K562 (cell line): ENCODE data around the gene HRCT1. TPM values are rescaled to one million over a fixed set of nuclear protein-coding genes. Genes with fewer than 3 reads are reported as not detected.
A peak's percentile ranks its signal among the peaks of the same experiment; 100 is the strongest.

Source experiments
- ATAC-seq: fragments of 200-7000 bp; cut with Tn5 transposase; 3 replicates; pipeline ENCODE4 v1.9.1; 2020; ENCODE audit warnings: moderate library complexity
- BruUV-seq: library from RNA; stranded (reverse); fragments of 400-500 nt; replicated peaks from 2 replicates; lab custom pipeline; 2021; lab: Mats Ljungman, UMichigan
- CTCF ChIA-PET: fragments of 300-600 bp; formaldehyde crosslinking; extraction: SDS; loops from one replicate; lab custom pipeline; 2021; ENCODE audit warnings: low intra/inter-chr PET ratio; lab: Yijun Ruan, JAX
- POLR2A ChIA-PET: fragments of 300-600, 350-650 bp; sonication (Branson Sonifier 250); formaldehyde crosslinking; extraction: SDS; loops from one replicate; lab custom pipeline; 2021; ENCODE audit warnings: antibody characterized with exemption, inconsistent platforms; lab: Yijun Ruan, JAX
- DNase-seq, 4 experiments: peaks; one replicate each; pipeline versions ENCODE4 v3.0.0 to v3.0.0-alpha.2; 2011 to 2018; ENCODE audit warnings: low spot score in 3 of 4, mixed read lengths in 3 of 4; ENCODE audit errors: extremely low read depth in 1 of 4
- FAIRE-seq: peaks from 2 replicates; lab custom pipeline; 2011; peaks lifted over from hg19 to GRCh38; lab: Jason Lieb, UNC
- H2AFZ ChIP-seq: 2 replicates; pipeline ENCODE4 v1.6.0; 2011; ENCODE audit warnings: low read depth, low read length, control low read depth, inconsistent platforms
- H3K27ac ChIP-seq: fragments of 200-600 bp; 3 replicates; pipeline ENCODE4 v1.8.0; 2011; ENCODE audit warnings: low read depth, mild to moderate bottlenecking, control low read depth, inconsistent platforms, low read length, moderate library complexity, mixed read lengths; ENCODE audit errors: extremely low read depth
- H3K27me3 ChIP-seq, 2 experiments: fragments of 300-600 bp in 1 of 2; 2 replicates in 1 of 2; 3 replicates in 1 of 2; pipeline versions ENCODE4 v1.6.0 to v1.8.0; 2011; ENCODE audit warnings: inconsistent platforms in 2 of 2, low read length in 2 of 2, mild to moderate bottlenecking in 1 of 2, mixed read lengths in 1 of 2, moderate library complexity in 1 of 2; ENCODE audit not compliant: control insufficient read depth in 2 of 2, insufficient read depth in 2 of 2
- H3K36me3 ChIP-seq: fragments of 300-600 bp; 3 replicates; pipeline ENCODE4 v1.8.0; 2011; ENCODE audit warnings: mild to moderate bottlenecking, low read length, inconsistent platforms; ENCODE audit not compliant: control insufficient read depth, insufficient read depth
- H3K4me1 ChIP-seq, 2 experiments: fragments of 200-600 bp in 1 of 2; replicated peaks in 1 of 2; 2 replicates in 1 of 2; 3 replicates in 1 of 2; pipeline versions ENCODE4 v1.5.1 to v1.8.0; 2011; ENCODE audit warnings: inconsistent platforms in 2 of 2, low read length in 2 of 2, mild to moderate bottlenecking in 1 of 2, mixed read lengths in 1 of 2, moderate library complexity in 1 of 2; ENCODE audit not compliant: control insufficient read depth in 2 of 2, insufficient read depth in 2 of 2
- H3K4me2 ChIP-seq: 2 replicates; pipeline ENCODE4 v1.6.1; 2011; ENCODE audit warnings: low read length, control low read depth, inconsistent platforms, mixed read lengths; ENCODE audit not compliant: insufficient read depth
- H3K4me3 ChIP-seq: fragments of 200-600 bp; sonication (generic), shearing (Covaris generic); 2 replicates; pipeline ENCODE4 v1.5.1; 2016; ENCODE audit warnings: control low read depth, inconsistent platforms
- H3K79me2 ChIP-seq: fragments of 200-600 bp; 3 replicates; pipeline ENCODE4 v1.8.0; 2011; ENCODE audit warnings: low read length, inconsistent platforms; ENCODE audit not compliant: control insufficient read depth, insufficient read depth
- H3K9ac ChIP-seq, 2 experiments: 2 replicates each; pipeline versions ENCODE4 v1.6.0 to v1.6.1; 2011; ENCODE audit warnings: low read depth in 2 of 2, low read length in 2 of 2, control low read depth in 1 of 2, inconsistent platforms in 1 of 2, mild to moderate bottlenecking in 1 of 2, mixed read lengths in 1 of 2; ENCODE audit not compliant: insufficient read depth in 1 of 2
- H3K9me1 ChIP-seq: one replicate; pipeline ENCODE4 v1.6.0; 2011; ENCODE audit warnings: inconsistent platforms, mild to moderate bottlenecking, low read length, moderate library complexity; ENCODE audit not compliant: control insufficient read depth, insufficient read depth
- H3K9me3 ChIP-seq: replicated peaks from 2 replicates; pipeline ENCODE4 v1.5.1; 2011; ENCODE audit warnings: low read depth, low read length, inconsistent platforms; ENCODE audit not compliant: control insufficient read depth, insufficient read depth
- H4K20me1 ChIP-seq: replicated peaks from 2 replicates; pipeline ENCODE4 v1.6.1; 2011; ENCODE audit warnings: low read length, inconsistent platforms, mixed read lengths; ENCODE audit not compliant: control insufficient read depth, insufficient read depth
- CREB1 ChIP-seq, 2 experiments: sonication (generic) in 1 of 2; formaldehyde crosslinking in 1 of 2; IDR thresholded peaks; 2 replicates each; pipeline versions ENCODE4 v1.6.1 to v1.8.0; 2012 to 2022; ENCODE audit warnings: inconsistent platforms in 1 of 2, mild to moderate bottlenecking in 1 of 2, missing genetic modification reagents in 1 of 2, moderate library complexity in 1 of 2
- MCM7 ChIP-seq, 2 experiments: fragments of 450-650 bp; IDR thresholded peaks; 2 replicates each; pipeline ENCODE4 v1.6.1; 2016 to 2018
- MLX ChIP-seq, 2 experiments: fragments of 450-650 bp in 1 of 2; sonication (generic) in 1 of 2; formaldehyde crosslinking; conservative IDR thresholded peaks; 2 replicates each; pipeline versions ENCODE4 v1.4.0 to v1.8.1; 2020 to 2022; ENCODE audit warnings: mild to moderate bottlenecking in 1 of 2, missing genetic modification reagents in 1 of 2
- RNF2 ChIP-seq: sonication (generic); IDR thresholded peaks from 2 replicates; pipeline ENCODE4 v1.6.1; 2016
- SMARCA5 ChIP-seq: fragments of 450-650 bp; IDR thresholded peaks from 2 replicates; pipeline ENCODE4 v1.6.1; 2016
- SMC3 ChIP-seq: conservative IDR thresholded peaks from 2 replicates; pipeline ENCODE4 v1.6.1; 2011; ENCODE audit warnings: low read depth, low read length, improper control_type of control experiment; ENCODE audit not compliant: insufficient read depth
- ZNF175 ChIP-seq: fragments of 200-800 bp; sonication (Bioruptor generic); IDR thresholded peaks from 2 replicates; pipeline ENCODE4 v1.6.1; 2016; ENCODE audit warnings: low read depth, mild to moderate bottlenecking, missing genetic modification characterization, missing compliant biosample characterization
- ZNF184 ChIP-seq: sonication (generic); formaldehyde crosslinking; IDR thresholded peaks from 2 replicates; pipeline ENCODE4 v1.5.0; 2020; ENCODE audit warnings: missing genetic modification reagents
- ZNF347 ChIP-seq: fragments of 450-650 bp; formaldehyde crosslinking; IDR thresholded peaks from 2 replicates; pipeline ENCODE4 v1.4.0; 2020; ENCODE audit warnings: low read depth, mild to moderate bottlenecking, moderate library complexity
- ZNF717 ChIP-seq: fragments of 250-450 bp; sonication (Bioruptor Pico); IDR thresholded peaks from 2 replicates; pipeline ENCODE4 v1.5.0; 2021
- WGBS: fragments of 100-300 bp; shearing (Covaris generic); methylation state at CpG from one replicate; pipeline ENCODE4 v1.1.6; 2016; ENCODE audit warnings: low coverage, mixed read lengths; ENCODE audit not compliant: insufficient coverage; ENCODE audit errors: missing lambda C conversion rate; 5-methylcytosine and 5-hydroxymethylcytosine counted together
- in situ Hi-C: fragments of 300-500 bp; cut with MboI; formaldehyde crosslinking; loops from 4 replicates; pipeline ENCODE4 v1.15.0; 2018; ENCODE audit warnings: inconsistent platforms, mixed read lengths
- intact Hi-C: fragments of 100-400 bp; cut with micrococcal nuclease; formaldehyde crosslinking; loops from 2 replicates; pipeline ENCODE4 v1.14.2; 2022
- polyA plus RNA-seq, 8 experiments: library from polyadenylated mRNA; depleted of rRNA in 4 of 8; stranded (reverse) in 5 of 8; unstranded in 3 of 8; fragments of >200 nt; fragmentation: Nextera tagmentation in 2 of 8; fragmentation: Illumina TruSeq in 1 of 8; extraction: Ambion mirVana in 2 of 8; extraction: Trizol in 1 of 8; gene quantifications; 2 replicates each; pipeline versions ENCODE4 v1.2.1 to v1.2.3, GENCODE V29; 2011 to 2014; ENCODE audit warnings: inconsistent platforms in 1 of 8, missing spikeins in 1 of 8
- total RNA-seq, 7 experiments: library from RNA; depleted of rRNA in 6 of 7; stranded (reverse); fragments of >200 nt in 6 of 7; fragmentation: Illumina TruSeq in 2 of 7; extraction: Trizol in 2 of 7; gene quantifications; 2 replicates each; pipeline versions ENCODE4 v1.2.1 to v1.2.3, GENCODE V29; 2011 to 2021; ENCODE audit warnings: low replicate concordance in 1 of 7
- TF ChIP-seq, protein P1 (sequence below): sonication (generic); formaldehyde crosslinking; IDR thresholded peaks from 2 replicates; pipeline ENCODE4 v1.8.0; 2022; ENCODE audit warnings: missing genetic modification reagents, mild to moderate bottlenecking, borderline replicate concordance

The HRCT1 gene
- total and polyA plus RNA-seq, 9 of the 15 experiments (the other 6 are each of a cell fraction or from before 2014, with no cell fraction given) = 0.40 TPM; not detected in 8

- Histone ChIP-seq H3K27ac (no peak overlapping the region), H3K4me2 (no peak overlapping the region), H3K27me3 (no peaks in the 10 kb centered on the region), H3K36me3 (no peaks in the 10 kb centered on the region), H2AFZ (peak overlapping the region; percentile 48), H3K9me3 (no peaks in the 10 kb centered on the region), H3K79me2 (no peaks in the 10 kb centered on the region), H4K20me1 (no peaks in the 10 kb centered on the region), H3K4me3 (no peak overlapping the region), H3K4me1 (peaks cover 40 to 64% of the 10 kb centered on the region in 2 experiments), H3K9me1 (no peaks in the 10 kb centered on the region), H3K9ac (peak overlapping the region in 1 of 2 experiments; percentile 61; a peak in 1 of 4 replicates)
- no peak for FAIRE-seq
- ATAC-seq = no peak
- intact Hi-C loops = no loop called here
- no TSS peak for BruUV-seq
- TF ChIP-seq MCM7 (IDR thresholded peaks at IDR 0.05) (no peak), SMC3 (no peak), CREB1 (IDR thresholded peaks at IDR 0.05) (no peak), CREB1 (CRISPR knock-in tag; IDR thresholded peaks at IDR 0.05) (no peak), ZNF184 (no peak), SMARCA5 (no peak), ZNF175 (no peak), RNF2 (no peak), ZNF347 (CRISPR knock-in tag) (no peak), MLX (CRISPR knock-in tag; conservative IDR thresholded peaks at IDR 0.05) (no peak), ZNF717 (CRISPR knock-in tag) (no peak)
- TF ChIP-seq, protein P1, sequence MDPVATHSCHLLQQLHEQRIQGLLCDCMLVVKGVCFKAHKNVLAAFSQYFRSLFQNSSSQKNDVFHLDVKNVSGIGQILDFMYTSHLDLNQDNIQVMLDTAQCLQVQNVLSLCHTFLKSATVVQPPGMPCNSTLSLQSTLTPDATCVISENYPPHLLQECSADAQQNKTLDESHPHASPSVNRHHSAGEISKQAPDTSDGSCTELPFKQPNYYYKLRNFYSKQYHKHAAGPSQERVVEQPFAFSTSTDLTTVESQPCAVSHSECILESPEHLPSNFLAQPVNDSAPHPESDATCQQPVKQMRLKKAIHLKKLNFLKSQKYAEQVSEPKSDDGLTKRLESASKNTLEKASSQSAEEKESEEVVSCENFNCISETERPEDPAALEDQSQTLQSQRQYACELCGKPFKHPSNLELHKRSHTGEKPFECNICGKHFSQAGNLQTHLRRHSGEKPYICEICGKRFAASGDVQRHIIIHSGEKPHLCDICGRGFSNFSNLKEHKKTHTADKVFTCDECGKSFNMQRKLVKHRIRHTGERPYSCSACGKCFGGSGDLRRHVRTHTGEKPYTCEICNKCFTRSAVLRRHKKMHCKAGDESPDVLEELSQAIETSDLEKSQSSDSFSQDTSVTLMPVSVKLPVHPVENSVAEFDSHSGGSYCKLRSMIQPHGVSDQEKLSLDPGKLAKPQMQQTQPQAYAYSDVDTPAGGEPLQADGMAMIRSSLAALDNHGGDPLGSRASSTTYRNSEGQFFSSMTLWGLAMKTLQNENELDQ (CRISPR knock-in tag) = no peak
- in situ Hi-C loops = no loop called here
- CTCF ChIA-PET = interaction anchor here (0.6 kb wide), 1 partner anchor 1240 kb away, joined by 6 read pairs; no protein-coding TSS in a partner anchor
- no peak for DNase-seq
- WGBS = 82% methylated on average over 9 of the region's 16 CpGs
- POLR2A ChIA-PET = interaction anchor here (0.6 to 3.3 kb wide), 2 partner anchors 9 to 799 kb away, joined by 3 to 20 read pairs; no protein-coding TSS in a partner anchor
These were observed 9.8 kb downstream of the HRCT1 start for GRCh38 chr9:35915681-35916294.
